ENCODE data around the gene EFNA4.

DNA sequence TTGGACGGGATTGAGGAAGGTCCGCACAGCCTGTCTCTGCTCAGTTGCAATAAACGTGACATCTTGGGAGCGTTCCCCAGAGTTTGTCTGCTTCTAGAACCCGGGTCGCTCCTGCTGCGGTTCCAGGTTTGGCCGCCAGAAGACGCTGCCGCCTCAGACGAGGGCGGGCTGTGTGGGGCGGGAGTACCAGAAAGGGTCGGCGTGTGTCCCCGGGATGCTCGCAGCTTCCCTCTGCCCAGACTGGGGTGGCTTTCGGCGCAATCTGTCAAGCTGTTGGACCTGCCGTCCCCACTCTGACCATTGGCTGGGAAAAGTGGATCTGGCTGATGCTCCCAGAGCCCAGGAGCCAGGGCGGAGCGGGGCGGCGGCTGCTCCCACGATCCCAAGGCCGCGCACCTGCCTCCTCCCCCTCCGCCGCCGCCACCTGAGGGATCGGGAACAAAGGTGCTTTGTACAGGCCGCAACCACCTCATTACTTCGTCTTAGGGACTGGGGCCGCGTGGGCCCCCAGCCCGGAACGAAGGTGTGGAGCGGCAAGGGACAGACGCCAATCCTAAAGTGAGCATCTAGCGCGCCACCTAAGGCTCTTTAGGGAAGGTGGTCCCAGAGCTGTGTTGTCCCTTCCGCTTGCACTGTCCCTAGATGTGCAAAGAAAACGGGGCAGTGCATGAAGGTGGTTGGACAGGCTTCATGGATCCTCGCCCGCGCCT is 683 bp upstream of the EFNA4 start:
- TF ChIP-seq, protein P1, sequence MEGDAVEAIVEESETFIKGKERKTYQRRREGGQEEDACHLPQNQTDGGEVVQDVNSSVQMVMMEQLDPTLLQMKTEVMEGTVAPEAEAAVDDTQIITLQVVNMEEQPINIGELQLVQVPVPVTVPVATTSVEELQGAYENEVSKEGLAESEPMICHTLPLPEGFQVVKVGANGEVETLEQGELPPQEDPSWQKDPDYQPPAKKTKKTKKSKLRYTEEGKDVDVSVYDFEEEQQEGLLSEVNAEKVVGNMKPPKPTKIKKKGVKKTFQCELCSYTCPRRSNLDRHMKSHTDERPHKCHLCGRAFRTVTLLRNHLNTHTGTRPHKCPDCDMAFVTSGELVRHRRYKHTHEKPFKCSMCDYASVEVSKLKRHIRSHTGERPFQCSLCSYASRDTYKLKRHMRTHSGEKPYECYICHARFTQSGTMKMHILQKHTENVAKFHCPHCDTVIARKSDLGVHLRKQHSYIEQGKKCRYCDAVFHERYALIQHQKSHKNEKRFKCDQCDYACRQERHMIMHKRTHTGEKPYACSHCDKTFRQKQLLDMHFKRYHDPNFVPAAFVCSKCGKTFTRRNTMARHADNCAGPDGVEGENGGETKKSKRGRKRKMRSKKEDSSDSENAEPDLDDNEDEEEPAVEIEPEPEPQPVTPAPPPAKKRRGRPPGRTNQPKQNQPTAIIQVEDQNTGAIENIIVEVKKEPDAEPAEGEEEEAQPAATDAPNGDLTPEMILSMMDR (IDR thresholded peaks at IDR 0.05): peak; percentile 96
- TF ChIP-seq, protein P2, sequence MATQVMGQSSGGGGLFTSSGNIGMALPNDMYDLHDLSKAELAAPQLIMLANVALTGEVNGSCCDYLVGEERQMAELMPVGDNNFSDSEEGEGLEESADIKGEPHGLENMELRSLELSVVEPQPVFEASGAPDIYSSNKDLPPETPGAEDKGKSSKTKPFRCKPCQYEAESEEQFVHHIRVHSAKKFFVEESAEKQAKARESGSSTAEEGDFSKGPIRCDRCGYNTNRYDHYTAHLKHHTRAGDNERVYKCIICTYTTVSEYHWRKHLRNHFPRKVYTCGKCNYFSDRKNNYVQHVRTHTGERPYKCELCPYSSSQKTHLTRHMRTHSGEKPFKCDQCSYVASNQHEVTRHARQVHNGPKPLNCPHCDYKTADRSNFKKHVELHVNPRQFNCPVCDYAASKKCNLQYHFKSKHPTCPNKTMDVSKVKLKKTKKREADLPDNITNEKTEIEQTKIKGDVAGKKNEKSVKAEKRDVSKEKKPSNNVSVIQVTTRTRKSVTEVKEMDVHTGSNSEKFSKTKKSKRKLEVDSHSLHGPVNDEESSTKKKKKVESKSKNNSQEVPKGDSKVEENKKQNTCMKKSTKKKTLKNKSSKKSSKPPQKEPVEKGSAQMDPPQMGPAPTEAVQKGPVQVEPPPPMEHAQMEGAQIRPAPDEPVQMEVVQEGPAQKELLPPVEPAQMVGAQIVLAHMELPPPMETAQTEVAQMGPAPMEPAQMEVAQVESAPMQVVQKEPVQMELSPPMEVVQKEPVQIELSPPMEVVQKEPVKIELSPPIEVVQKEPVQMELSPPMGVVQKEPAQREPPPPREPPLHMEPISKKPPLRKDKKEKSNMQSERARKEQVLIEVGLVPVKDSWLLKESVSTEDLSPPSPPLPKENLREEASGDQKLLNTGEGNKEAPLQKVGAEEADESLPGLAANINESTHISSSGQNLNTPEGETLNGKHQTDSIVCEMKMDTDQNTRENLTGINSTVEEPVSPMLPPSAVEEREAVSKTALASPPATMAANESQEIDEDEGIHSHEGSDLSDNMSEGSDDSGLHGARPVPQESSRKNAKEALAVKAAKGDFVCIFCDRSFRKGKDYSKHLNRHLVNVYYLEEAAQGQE (IDR thresholded peaks at IDR 0.05; ENCODE audit: insufficient read depth in 1 of 2, low read depth in 2 of 2, low read length in 1 of 2): no peak
- no peak for TF ChIP-seq POLR2AphosphoS5 (IDR thresholded peaks at IDR 0.05; ENCODE audit: low read depth, low read length)
- no peak for TF ChIP-seq TCF7L2 (IDR thresholded peaks at IDR 0.05; ENCODE audit: low read depth, low read length)
